ENCODE measurements around the gene TGFBR3.

TGFBR3 gene

GRCh38 chr1:91683598-91683951, 202.4 kb downstream of the TGFBR3 start:
- Histone ChIP-seq H3K4me3 (ENCODE audit: low read depth, low read length, poor library complexity, severe bottlenecking) (no peak overlapping the region), H3K9ac (ENCODE audit: low read length) (no peak overlapping the region), H3F3A (ENCODE audit: insufficient read depth, low read length) (no peaks in the 10 kb centered on the region), H3K27me3 (ENCODE audit: insufficient read depth, low read length) (no peaks in the 10 kb centered on the region), H4K20me1 (ENCODE audit: insufficient read depth, low read length) (no peaks in the 10 kb centered on the region), H3K27ac (ENCODE audit: low read depth, low read length, poor library complexity, severe bottlenecking) (no peak overlapping the region), H3K9me2 (ENCODE audit: low read depth, low read length) (no peaks in the 10 kb centered on the region), H3K4me2 (ENCODE audit: low read length) (no peak overlapping the region), H3K9me3 (ENCODE audit: low read length) (no peaks in the 10 kb centered on the region), H2AFZ (ENCODE audit: low read length) (no peak overlapping the region), H3K36me3 (ENCODE audit: insufficient read depth, low read length) (no peaks in the 10 kb centered on the region), H3K79me2 (ENCODE audit: insufficient read depth, low read length) (no peaks in the 10 kb centered on the region), H3K4me1 (ENCODE audit: insufficient read depth, low read length, severe bottlenecking) (no peaks in the 10 kb centered on the region)
- TF ChIP-seq CTCF (IDR thresholded peaks at IDR 0.05; ENCODE audit: low read length): no peak
- no peak for TF ChIP-seq EZH2 (IDR thresholded peaks at IDR 0.05; ENCODE audit: borderline replicate concordance, low read length)

GRCh38 chr1:91682882-91683597, 202.9 kb downstream of the TGFBR3 start:
- Histone ChIP-seq H3K27ac (ENCODE audit: low read depth, low read length, poor library complexity, severe bottlenecking) (no peak overlapping the region), H3F3A (ENCODE audit: insufficient read depth, low read length) (no peaks in the 10 kb centered on the region), H3K36me3 (ENCODE audit: insufficient read depth, low read length) (no peaks in the 10 kb centered on the region), H3K4me2 (ENCODE audit: low read length) (no peak overlapping the region), H4K20me1 (ENCODE audit: insufficient read depth, low read length) (no peaks in the 10 kb centered on the region), H3K9ac (ENCODE audit: low read length) (no peak overlapping the region), H3K9me3 (ENCODE audit: low read length) (no peaks in the 10 kb centered on the region), H3K9me2 (ENCODE audit: low read depth, low read length) (no peaks in the 10 kb centered on the region), H3K79me2 (ENCODE audit: insufficient read depth, low read length) (no peaks in the 10 kb centered on the region), H3K4me3 (ENCODE audit: low read depth, low read length, poor library complexity, severe bottlenecking) (no peak overlapping the region), H3K27me3 (ENCODE audit: insufficient read depth, low read length) (no peaks in the 10 kb centered on the region), H3K4me1 (ENCODE audit: insufficient read depth, low read length, severe bottlenecking) (no peaks in the 10 kb centered on the region), H2AFZ (ENCODE audit: low read length) (no peak overlapping the region)
- no peak for TF ChIP-seq CTCF (IDR thresholded peaks at IDR 0.05; ENCODE audit: low read length)
- TF ChIP-seq EZH2 (IDR thresholded peaks at IDR 0.05; ENCODE audit: borderline replicate concordance, low read length): no peak

GRCh38 chr1:91680556-91681155, 205.3 kb downstream of the TGFBR3 start:
- Histone ChIP-seq H3K4me3 (ENCODE audit: low read depth, low read length, poor library complexity, severe bottlenecking) (no peak overlapping the region), H2AFZ (ENCODE audit: low read length) (no peak overlapping the region), H3K4me2 (ENCODE audit: low read length) (no peak overlapping the region), H3K9ac (ENCODE audit: low read length) (no peak overlapping the region), H4K20me1 (ENCODE audit: insufficient read depth, low read length) (no peaks in the 10 kb centered on the region), H3F3A (ENCODE audit: insufficient read depth, low read length) (no peaks in the 10 kb centered on the region), H3K36me3 (ENCODE audit: insufficient read depth, low read length) (no peaks in the 10 kb centered on the region), H3K9me2 (ENCODE audit: low read depth, low read length) (no peaks in the 10 kb centered on the region), H3K79me2 (ENCODE audit: insufficient read depth, low read length) (no peaks in the 10 kb centered on the region), H3K4me1 (ENCODE audit: insufficient read depth, low read length, severe bottlenecking) (no peaks in the 10 kb centered on the region), H3K27ac (ENCODE audit: low read depth, low read length, poor library complexity, severe bottlenecking) (no peak overlapping the region), H3K9me3 (ENCODE audit: low read length) (no peaks in the 10 kb centered on the region), H3K27me3 (ENCODE audit: insufficient read depth, low read length) (no peaks in the 10 kb centered on the region)
- no peak for TF ChIP-seq EZH2 (IDR thresholded peaks at IDR 0.05; ENCODE audit: borderline replicate concordance, low read length)
- TF ChIP-seq CTCF (IDR thresholded peaks at IDR 0.05; ENCODE audit: low read length): no peak
